ENCODE measurements around the gene TMIGD2. TPM values are rescaled to one million over a fixed set of nuclear protein-coding genes. Genes with fewer than 3 reads are reported as not detected.
A peak's percentile ranks its signal among the peaks of the same experiment; 100 is the strongest.

The TMIGD2 gene
- total and polyA plus RNA-seq, 2 experiments from 2014 or later, result 0.84 to 2.5 TPM

- H3K4me3 ChIP-seq, result no peak overlapping the region
- no peaks in the 10 kb centered on the region for H3K27me3 ChIP-seq
- H3K9me3 ChIP-seq (ENCODE audit: low read depth), result no peaks in the 10 kb centered on the region
- H3K4me1 ChIP-seq (ENCODE audit: low read depth), result peaks cover 4% of the 10 kb centered on the region
- DNase-seq (ENCODE audit: low read depth in 1 of 2, low spot score in 1 of 2), result no peak
- no peak overlapping the region for H3K27ac ChIP-seq
- peaks cover 4% of the 10 kb centered on the region for H3K36me3 ChIP-seq
- TF ChIP-seq, protein P1, sequence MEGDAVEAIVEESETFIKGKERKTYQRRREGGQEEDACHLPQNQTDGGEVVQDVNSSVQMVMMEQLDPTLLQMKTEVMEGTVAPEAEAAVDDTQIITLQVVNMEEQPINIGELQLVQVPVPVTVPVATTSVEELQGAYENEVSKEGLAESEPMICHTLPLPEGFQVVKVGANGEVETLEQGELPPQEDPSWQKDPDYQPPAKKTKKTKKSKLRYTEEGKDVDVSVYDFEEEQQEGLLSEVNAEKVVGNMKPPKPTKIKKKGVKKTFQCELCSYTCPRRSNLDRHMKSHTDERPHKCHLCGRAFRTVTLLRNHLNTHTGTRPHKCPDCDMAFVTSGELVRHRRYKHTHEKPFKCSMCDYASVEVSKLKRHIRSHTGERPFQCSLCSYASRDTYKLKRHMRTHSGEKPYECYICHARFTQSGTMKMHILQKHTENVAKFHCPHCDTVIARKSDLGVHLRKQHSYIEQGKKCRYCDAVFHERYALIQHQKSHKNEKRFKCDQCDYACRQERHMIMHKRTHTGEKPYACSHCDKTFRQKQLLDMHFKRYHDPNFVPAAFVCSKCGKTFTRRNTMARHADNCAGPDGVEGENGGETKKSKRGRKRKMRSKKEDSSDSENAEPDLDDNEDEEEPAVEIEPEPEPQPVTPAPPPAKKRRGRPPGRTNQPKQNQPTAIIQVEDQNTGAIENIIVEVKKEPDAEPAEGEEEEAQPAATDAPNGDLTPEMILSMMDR (IDR thresholded peaks at IDR 0.05; ENCODE audit: low read depth, low read length), result no peak
These were observed 43.3 kb upstream of the TMIGD2 start for GRCh38 chr19:4345342-4346019.

DNA sequence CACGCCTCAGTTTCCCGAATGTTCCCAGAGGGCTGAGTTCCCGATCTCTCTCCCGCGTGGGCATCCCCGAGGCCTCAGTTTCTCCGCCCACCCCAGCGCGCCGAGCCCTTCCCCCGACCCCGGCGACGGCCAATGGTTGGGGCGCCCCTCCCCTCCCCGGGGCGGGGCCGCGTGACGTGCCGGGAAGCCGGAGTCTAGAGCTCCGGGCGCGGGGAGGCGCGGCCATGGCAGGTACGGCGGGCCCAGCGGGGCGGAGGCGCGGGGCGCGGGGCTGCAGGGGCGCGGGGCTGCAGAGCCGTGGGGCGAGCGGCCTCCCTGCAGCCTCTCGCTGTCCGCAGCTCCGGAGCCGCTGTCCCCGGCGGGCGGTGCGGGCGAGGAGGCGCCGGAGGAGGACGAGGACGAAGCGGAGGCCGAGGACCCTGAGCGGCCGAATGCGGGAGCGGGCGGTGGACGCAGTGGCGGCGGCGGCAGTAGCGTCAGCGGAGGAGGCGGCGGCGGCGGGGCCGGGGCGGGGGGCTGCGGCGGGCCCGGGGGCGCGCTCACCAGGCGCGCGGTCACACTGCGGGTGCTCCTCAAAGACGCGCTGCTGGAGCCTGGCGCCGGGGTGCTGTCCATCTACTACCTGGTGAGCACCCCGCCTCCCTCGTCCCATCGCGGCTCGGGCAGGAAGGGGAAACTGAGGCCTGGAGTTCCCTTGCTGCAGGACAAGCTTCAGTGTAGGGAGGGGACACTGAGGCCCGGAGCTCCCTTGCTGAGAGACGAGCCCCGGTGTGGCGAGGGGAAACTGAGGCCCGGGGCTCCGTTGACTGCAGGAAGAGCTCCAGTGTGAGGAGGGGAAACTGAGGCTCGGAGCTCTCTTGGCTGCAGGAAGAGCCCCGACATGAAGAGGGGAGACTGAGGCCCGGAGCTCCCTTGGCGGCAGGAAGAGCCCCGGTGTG is 41.5 kb upstream of the TMIGD2 start, which contains the start of gene MPND:
MPND (plus strand) TSS at position 193 of the 938 bp plus-strand sequence; CDS start at position 225, 32 bp downstream.
- H3K4me1 ChIP-seq (ENCODE audit: low read depth), result peaks cover 7% of the 10 kb centered on the region

DNA sequence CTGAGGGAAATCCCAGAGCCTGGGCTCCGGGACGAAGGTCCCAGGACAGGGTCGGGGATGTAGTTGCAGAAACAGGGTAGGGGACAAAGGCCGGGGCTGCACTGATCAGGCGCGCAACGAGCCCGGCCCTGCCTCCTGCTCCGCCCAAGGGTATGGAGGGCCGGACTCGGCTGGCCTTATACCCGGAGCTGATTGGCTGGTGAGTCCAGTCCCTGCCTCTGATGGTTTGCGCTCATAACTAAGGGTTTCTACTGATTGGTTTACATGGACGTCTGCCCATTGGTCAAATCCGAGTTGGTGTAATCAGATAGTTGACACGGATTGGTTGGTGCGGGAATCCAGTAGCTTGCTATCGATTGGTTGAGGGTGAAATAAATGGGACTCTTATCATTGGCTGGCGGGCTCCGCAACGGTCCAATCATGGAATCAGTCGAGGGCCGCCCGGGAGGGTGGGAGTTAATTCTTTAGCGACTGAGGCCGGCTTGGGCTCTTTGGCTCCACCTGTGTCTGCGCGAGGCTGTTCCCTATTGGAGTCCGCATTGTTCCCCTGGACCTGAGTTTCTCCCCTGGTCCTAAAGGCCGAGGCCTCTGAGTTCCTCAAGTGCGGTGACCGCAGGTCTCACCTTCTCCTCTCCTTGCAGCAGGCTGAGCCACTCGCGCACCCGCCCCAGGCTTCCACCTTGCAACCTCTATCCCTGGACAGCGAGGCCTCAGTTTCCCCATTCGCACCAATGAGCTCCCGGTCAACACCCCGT is 40.6 kb upstream of the TMIGD2 start:
- Histone ChIP-seq H3K4me3 (peak overlapping the region; percentile 62), H3K27ac (peak overlapping the region; percentile 89)

More for the DNA sequence above, 41.5 kb upstream of the TMIGD2 start, which contains the start of gene MPND:
- Histone ChIP-seq H3K4me3 (peak within 1 kb of the TSS; percentile 62), H3K27me3 (no peaks in the 10 kb centered on the region), H3K9me3 (ENCODE audit: low read depth) (no peaks in the 10 kb centered on the region), H3K27ac (peak within 1 kb of the TSS; percentile 89), H3K36me3 (peaks cover 4% of the 10 kb centered on the region)
- DNase-seq (ENCODE audit: low read depth in 1 of 2, low spot score in 1 of 2), result peak; percentile 86 to 95
- TF ChIP-seq, protein P1 (IDR thresholded peaks at IDR 0.05; ENCODE audit: low read depth, low read length), result no peak

GRCh38 chr19:4342314-4342614 is 40.1 kb upstream of the TMIGD2 start:
- peaks cover 4% of the 10 kb centered on the region for H3K36me3 ChIP-seq
- no peaks in the 10 kb centered on the region for H3K9me3 ChIP-seq (ENCODE audit: low read depth)
- H3K4me1 ChIP-seq (ENCODE audit: low read depth), result peaks cover 17% of the 10 kb centered on the region
- TF ChIP-seq, protein P1 (IDR thresholded peaks at IDR 0.05; ENCODE audit: low read depth, low read length), result no peak
- peak overlapping the region; percentile 86 for H3K27ac ChIP-seq
- peak overlapping the region; percentile 30 for H3K4me3 ChIP-seq
- DNase-seq (ENCODE audit: low read depth in 1 of 2, low spot score in 1 of 2), result peak in 1 of 2 donors; percentile 78
- no peaks in the 10 kb centered on the region for H3K27me3 ChIP-seq

More for the DNA sequence above, 40.6 kb upstream of the TMIGD2 start:
- DNase-seq (ENCODE audit: low read depth in 1 of 2, low spot score in 1 of 2), result peak; percentile 99 to 100
- Histone ChIP-seq H3K27me3 (no peaks in the 10 kb centered on the region), H3K4me1 (ENCODE audit: low read depth) (peaks cover 15% of the 10 kb centered on the region), H3K9me3 (ENCODE audit: low read depth) (no peaks in the 10 kb centered on the region), H3K36me3 (peaks cover 4% of the 10 kb centered on the region)
- TF ChIP-seq, protein P1 (IDR thresholded peaks at IDR 0.05; ENCODE audit: low read depth, low read length), result peak; percentile 35

Measured in cardiac muscle cell (in vitro differentiated cells and primary cell).